ENCODE data around the gene GAREM1. TPM values are rescaled to one million over a fixed set of nuclear protein-coding genes. Genes with fewer than 3 reads are reported as not detected.
A peak's percentile ranks its signal among the peaks of the same experiment; 100 is the strongest.

The GAREM1 gene
- total RNA-seq, 1 experiment from 2014 or later: 11.1 TPM

DNA sequence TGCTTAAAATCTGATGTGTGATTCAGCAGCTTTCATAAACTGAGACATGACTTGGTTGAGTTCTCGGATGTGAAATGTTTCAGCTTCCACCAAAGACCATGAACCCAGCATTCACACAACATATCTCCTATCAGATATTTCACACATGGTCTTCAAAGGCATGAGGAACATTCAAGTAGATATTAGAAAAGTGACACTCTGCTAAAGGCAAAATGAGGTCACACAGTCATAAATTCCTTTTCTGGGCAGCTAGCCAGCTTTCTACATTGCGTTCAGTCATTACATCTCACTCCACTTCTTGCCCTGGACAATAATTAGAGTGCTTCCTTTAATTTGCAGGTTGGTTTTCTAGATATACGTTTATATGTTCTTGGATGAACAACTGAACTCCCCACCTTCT, 96.7 kb downstream of the GAREM1 start:
- Histone ChIP-seq H3K4me2 (ENCODE audit: low read length) (peak overlapping the region; percentile 74), H3K9me3 (ENCODE audit: control insufficient read depth in 1 of 2, insufficient read depth in 1 of 2, low read depth in 1 of 2, low read length in 2 of 2) (no peaks in the 10 kb centered on the region), H3K79me2 (ENCODE audit: insufficient read depth, low read length) (no peaks in the 10 kb centered on the region), H3K4me1 (ENCODE audit: control insufficient read depth in 1 of 2, insufficient read depth in 2 of 2, low read length in 2 of 2) (peaks cover 37 to 39% of the 10 kb centered on the region in 2 experiments), H4K20me1 (ENCODE audit: insufficient read depth) (no peaks in the 10 kb centered on the region), H3K4me3 (replicated peaks in 1 of 2; ENCODE audit: low read depth in 1 of 2, low read length in 2 of 2) (peak overlapping the region in 1 of 2 experiments; percentile 7; a peak in 1 of 4 replicates), H3K9me2 (ENCODE audit: insufficient read depth) (no peaks in the 10 kb centered on the region), H2AFZ (ENCODE audit: low read depth, low read length, poor library complexity, severe bottlenecking) (no peak overlapping the region), H3K9ac (ENCODE audit: low read length) (no peak overlapping the region), H3K27me3 (ENCODE audit: insufficient read depth, low read length) (no peaks in the 10 kb centered on the region), H3K36me3 (ENCODE audit: control insufficient read depth in 1 of 2, insufficient read depth in 2 of 2, low read length in 2 of 2) (no peaks in the 10 kb centered on the region), H3K27ac (ENCODE audit: low read depth, low read length) (peak overlapping the region; percentile 65; the same call in 1 of the 2 replicates)
- TF ChIP-seq TCF7L2 (IDR thresholded peaks at IDR 0.05; ENCODE audit: borderline replicate concordance, extremely low read depth, insufficient read depth, insufficient read length) (peak; percentile 15), YY1 (IDR thresholded peaks at IDR 0.05; ENCODE audit: extremely low read depth, insufficient replicate concordance, low read depth, low read length) (no peak)
- ChIA-PET CTCF (interaction anchor here (1.7 kb wide), 1 partner anchor 84 kb away, joined by 5 read pairs; no protein-coding TSS in a partner anchor), POLR2A (no interaction called here), RAD21 (ENCODE audit: low non-redundant PET in 1 of 2, low total read pairs in 2 of 2, uncharacterized antibody in 2 of 2, unreplicated experiment in 2 of 2) (interaction anchor here in 1 of 2 experiments (1.0 kb wide), 1 partner anchor 96 kb away, joined by 3 read pairs; the partner anchor contains the start of gene GAREM1)
- intact Hi-C loops (cut with micrococcal nuclease): no loop called here
- peak; percentile 53 for DNase-seq (ENCODE audit: low read depth, low spot score)
- ATAC-seq: peak; percentile 23; the same call in 1 of the 2 replicates
- BruUV-seq (replicated peaks): no TSS peak

- Histone ChIP-seq H3K4me1 (ENCODE audit: control insufficient read depth in 1 of 2, insufficient read depth in 2 of 2, low read length in 2 of 2) (peaks cover 38 to 41% of the 10 kb centered on the region in 2 experiments), H3K4me2 (ENCODE audit: low read length) (peak overlapping the region; percentile 74), H3K9ac (ENCODE audit: low read length) (no peak overlapping the region), H3K27ac (ENCODE audit: low read depth, low read length) (peak overlapping the region; percentile 65; the same call in 1 of the 2 replicates), H3K27me3 (ENCODE audit: insufficient read depth, low read length) (no peaks in the 10 kb centered on the region), H3K79me2 (ENCODE audit: insufficient read depth, low read length) (no peaks in the 10 kb centered on the region), H4K20me1 (ENCODE audit: insufficient read depth) (no peaks in the 10 kb centered on the region), H3K9me2 (ENCODE audit: insufficient read depth) (no peaks in the 10 kb centered on the region), H3K9me3 (ENCODE audit: control insufficient read depth in 1 of 2, insufficient read depth in 1 of 2, low read depth in 1 of 2, low read length in 2 of 2) (no peaks in the 10 kb centered on the region), H3K36me3 (ENCODE audit: control insufficient read depth in 1 of 2, insufficient read depth in 2 of 2, low read length in 2 of 2) (no peaks in the 10 kb centered on the region), H2AFZ (ENCODE audit: low read depth, low read length, poor library complexity, severe bottlenecking) (no peak overlapping the region), H3K4me3 (replicated peaks in 1 of 2; ENCODE audit: low read depth in 1 of 2, low read length in 2 of 2) (no peak overlapping the region)
- intact Hi-C loops (cut with micrococcal nuclease): no loop called here
- no peak for TF ChIP-seq ELF1 (IDR thresholded peaks at IDR 0.05; ENCODE audit: borderline replicate concordance, low read depth)
- TF ChIP-seq EZH2 (IDR thresholded peaks at IDR 0.05): no peak
- TF ChIP-seq POLR2AphosphoS5 (IDR thresholded peaks at IDR 0.05; ENCODE audit: low read depth, low read length): no peak
- no peak for TF ChIP-seq RAD21 (IDR thresholded peaks at IDR 0.05; ENCODE audit: low read depth)
- TF ChIP-seq, protein P1, sequence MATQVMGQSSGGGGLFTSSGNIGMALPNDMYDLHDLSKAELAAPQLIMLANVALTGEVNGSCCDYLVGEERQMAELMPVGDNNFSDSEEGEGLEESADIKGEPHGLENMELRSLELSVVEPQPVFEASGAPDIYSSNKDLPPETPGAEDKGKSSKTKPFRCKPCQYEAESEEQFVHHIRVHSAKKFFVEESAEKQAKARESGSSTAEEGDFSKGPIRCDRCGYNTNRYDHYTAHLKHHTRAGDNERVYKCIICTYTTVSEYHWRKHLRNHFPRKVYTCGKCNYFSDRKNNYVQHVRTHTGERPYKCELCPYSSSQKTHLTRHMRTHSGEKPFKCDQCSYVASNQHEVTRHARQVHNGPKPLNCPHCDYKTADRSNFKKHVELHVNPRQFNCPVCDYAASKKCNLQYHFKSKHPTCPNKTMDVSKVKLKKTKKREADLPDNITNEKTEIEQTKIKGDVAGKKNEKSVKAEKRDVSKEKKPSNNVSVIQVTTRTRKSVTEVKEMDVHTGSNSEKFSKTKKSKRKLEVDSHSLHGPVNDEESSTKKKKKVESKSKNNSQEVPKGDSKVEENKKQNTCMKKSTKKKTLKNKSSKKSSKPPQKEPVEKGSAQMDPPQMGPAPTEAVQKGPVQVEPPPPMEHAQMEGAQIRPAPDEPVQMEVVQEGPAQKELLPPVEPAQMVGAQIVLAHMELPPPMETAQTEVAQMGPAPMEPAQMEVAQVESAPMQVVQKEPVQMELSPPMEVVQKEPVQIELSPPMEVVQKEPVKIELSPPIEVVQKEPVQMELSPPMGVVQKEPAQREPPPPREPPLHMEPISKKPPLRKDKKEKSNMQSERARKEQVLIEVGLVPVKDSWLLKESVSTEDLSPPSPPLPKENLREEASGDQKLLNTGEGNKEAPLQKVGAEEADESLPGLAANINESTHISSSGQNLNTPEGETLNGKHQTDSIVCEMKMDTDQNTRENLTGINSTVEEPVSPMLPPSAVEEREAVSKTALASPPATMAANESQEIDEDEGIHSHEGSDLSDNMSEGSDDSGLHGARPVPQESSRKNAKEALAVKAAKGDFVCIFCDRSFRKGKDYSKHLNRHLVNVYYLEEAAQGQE (IDR thresholded peaks at IDR 0.05; ENCODE audit: low read depth): no peak
- peak; percentile 17; the same call in 1 of the 2 replicates for TF ChIP-seq SP1 (IDR thresholded peaks at IDR 0.05; ENCODE audit: low read depth)
- TF ChIP-seq YY1 (IDR thresholded peaks at IDR 0.05; ENCODE audit: extremely low read depth, insufficient replicate concordance, low read depth, low read length): no peak
- TF ChIP-seq POLR2A (IDR thresholded peaks at IDR 0.05; ENCODE audit: borderline replicate concordance, extremely low read depth, insufficient read depth, insufficient read length): no peak
- TF ChIP-seq, protein P2, sequence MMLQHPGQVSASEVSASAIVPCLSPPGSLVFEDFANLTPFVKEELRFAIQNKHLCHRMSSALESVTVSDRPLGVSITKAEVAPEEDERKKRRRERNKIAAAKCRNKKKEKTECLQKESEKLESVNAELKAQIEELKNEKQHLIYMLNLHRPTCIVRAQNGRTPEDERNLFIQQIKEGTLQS (IDR thresholded peaks at IDR 0.05): no peak
- TF ChIP-seq CEBPB (IDR thresholded peaks at IDR 0.05; ENCODE audit: low read depth): peak; percentile 5; the same call in 1 of the 2 replicates
- TF ChIP-seq SRF (IDR thresholded peaks at IDR 0.05; ENCODE audit: low read depth): no peak
- TF ChIP-seq CBX3 (IDR thresholded peaks at IDR 0.05; ENCODE audit: low read depth): no peak
- TF ChIP-seq JUND (IDR thresholded peaks at IDR 0.05): no peak
- BruUV-seq (replicated peaks): no TSS peak
- ChIA-PET CTCF (interaction anchor here (1.1 to 1.7 kb wide), 2 partner anchors 66 to 84 kb away, joined by 3 to 5 read pairs; no protein-coding TSS in a partner anchor), POLR2A (no interaction called here), RAD21 (ENCODE audit: low non-redundant PET in 1 of 2, low total read pairs in 2 of 2, uncharacterized antibody in 2 of 2, unreplicated experiment in 2 of 2) (interaction anchor here in 1 of 2 experiments (1.0 kb wide), 1 partner anchor 97 kb away, joined by 3 read pairs; the partner anchor contains the start of gene GAREM1)
- no peak for DNase-seq (ENCODE audit: low read depth, low spot score)
- no peak for ATAC-seq
These were observed 97.2 kb downstream of the GAREM1 start for GRCh38 chr18:32373505-32373904.

Measured in HCT116 (cell line).